Cardiac septum (tissue), 1 donor: Measurements from ENCODE around the gene MUC5B. TPM values are rescaled to one million over a fixed set of nuclear protein-coding genes. Genes with fewer than 3 reads are reported as not detected.
"Not testable (repeated sequence)": the region's sequence is repeated elsewhere in the genome, so short reads cannot be mapped to it uniquely, and the experiment has no call there.

Experiments used
- DNase-seq: peaks from one replicate; pipeline ENCODE4 v3.0.0-alpha.2; 2020; ENCODE audit warnings: low spot score
- intact Hi-C: fragments of 100-400 bp; cut with DNase I; formaldehyde crosslinking; loops from one replicate; pipeline ENCODE4 v1.14.0; 2022
- total RNA-seq: library from RNA; stranded (reverse); fragmentation: NEBNext Ultra II Directional; extraction: Animal tissue kit (Norgen Biotek cat#: 25700); gene quantifications from one replicate; pipeline ENCODE4 v1.2.1, GENCODE V29; 2021
- donor health status: DM: no; HTN: no; CAD: no.

MUC5B gene
- total RNA-seq, 1 donor from 2014 or later: not detected

DNA sequence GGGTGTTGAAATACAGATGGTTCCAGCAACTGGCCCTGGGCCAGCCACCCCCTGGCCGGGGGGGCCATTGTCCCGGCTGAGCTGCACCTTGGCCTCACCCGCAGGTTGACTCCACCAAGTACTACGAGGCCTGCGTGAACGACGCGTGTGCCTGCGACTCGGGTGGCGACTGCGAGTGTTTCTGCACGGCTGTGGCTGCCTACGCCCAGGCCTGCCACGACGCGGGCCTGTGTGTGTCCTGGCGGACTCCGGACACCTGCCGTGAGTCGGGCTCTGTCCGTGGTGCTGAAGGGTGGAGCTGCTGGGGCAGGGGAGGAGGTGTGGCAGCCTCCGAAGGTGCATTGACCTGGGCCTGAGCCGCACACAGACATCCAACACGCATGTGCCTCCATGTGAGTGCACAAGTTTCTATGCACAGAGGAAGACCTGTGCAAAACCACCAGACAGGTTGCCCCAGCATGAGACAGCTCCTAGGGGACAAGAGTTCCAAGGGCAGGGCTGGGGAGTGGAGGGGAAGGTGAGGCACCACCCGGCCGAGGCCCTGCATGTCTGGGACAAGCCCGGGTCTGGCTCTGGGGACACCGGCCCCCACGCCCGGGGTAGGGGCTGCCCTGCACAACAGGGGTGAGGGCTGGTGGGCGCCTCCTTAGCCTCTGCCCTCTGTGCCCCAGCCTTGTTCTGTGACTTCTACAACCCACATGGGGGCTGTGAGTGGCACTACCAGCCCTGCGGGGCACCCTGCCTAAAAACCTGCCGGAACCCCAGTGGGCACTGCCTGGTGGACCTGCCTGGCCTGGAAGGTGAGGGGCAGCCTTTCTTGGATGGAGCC, 16.1 kb downstream of the MUC5B start:
- intact Hi-C loops: no loop called here
- DNase-seq: no peak

DNA sequence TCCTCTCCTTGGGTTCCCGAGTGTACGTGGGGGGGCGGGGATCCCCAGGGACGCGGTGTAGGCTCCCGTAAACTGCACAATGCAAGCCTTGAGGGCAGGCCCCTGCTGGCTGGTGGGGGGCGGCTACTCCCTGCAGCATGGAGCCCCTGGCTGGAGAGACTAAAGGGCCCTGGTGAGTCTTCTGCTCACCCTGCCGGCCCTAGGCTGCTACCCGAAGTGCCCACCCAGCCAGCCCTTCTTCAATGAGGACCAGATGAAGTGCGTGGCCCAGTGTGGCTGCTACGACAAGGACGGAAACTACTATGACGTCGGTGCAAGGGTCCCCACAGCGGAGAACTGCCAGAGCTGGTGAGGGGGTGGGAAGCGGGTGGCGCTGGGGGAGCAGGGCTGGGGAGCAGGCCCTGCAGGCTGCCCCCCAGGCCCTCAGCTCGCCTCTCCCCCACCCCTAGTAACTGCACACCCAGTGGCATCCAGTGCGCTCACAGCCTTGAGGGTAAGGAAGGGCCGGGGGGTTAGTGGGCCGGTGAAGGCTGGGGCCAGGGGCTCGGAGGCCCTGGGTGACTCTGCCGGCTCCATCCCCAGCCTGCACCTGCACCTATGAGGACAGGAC, 16.8 kb downstream of the MUC5B start:
- DNase-seq: no peak
- intact Hi-C loops: no loop called here

GRCh38 chr11:1240771-1241170, 17.9 kb downstream of the MUC5B start:
- no peak for DNase-seq
- intact Hi-C loops: no loop called here

GRCh38 chr11:1241706-1242105, 18.8 kb downstream of the MUC5B start:
- intact Hi-C loops: no loop called here
- DNase-seq: no peak

GRCh38 chr11:1242289-1242688, 19.4 kb downstream of the MUC5B start:
- no peak for DNase-seq
- intact Hi-C loops: no loop called here

DNA sequence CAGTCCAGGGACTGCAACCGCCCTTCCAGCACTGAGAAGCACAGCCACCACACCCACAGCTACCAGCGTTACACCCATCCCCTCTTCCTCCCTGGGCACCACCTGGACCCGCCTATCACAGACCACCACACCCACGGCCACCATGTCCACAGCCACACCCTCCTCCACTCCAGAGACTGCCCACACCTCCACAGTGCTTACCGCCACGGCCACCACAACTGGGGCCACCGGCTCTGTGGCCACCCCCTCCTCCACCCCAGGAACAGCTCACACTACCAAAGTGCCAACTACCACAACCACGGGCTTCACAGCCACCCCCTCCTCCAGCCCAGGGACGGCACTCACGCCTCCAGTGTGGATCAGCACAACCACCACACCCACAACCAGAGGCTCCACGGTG, 19.9 kb downstream of the MUC5B start:
- intact Hi-C loops, DNase-seq: not testable (repeated sequence)

DNA sequence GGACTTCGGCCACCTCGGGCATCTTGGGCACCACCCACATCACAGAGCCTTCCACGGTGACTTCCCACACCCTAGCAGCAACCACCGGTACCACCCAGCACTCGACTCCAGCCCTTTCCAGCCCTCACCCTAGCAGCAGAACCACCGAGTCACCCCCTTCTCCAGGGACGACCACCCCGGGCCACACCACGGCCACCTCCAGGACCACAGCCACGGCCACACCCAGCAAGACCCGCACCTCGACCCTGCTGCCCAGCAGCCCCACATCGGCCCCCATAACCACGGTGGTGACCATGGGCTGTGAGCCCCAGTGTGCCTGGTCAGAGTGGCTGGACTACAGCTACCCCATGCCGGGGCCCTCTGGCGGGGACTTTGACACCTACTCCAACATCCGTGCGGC, 20.7 kb downstream of the MUC5B start:
- DNase-seq, intact Hi-C loops: not testable (repeated sequence)

GRCh38 chr11:1244557-1244956, 21.7 kb downstream of the MUC5B start:
- DNase-seq, intact Hi-C loops: not testable (repeated sequence)

DNA sequence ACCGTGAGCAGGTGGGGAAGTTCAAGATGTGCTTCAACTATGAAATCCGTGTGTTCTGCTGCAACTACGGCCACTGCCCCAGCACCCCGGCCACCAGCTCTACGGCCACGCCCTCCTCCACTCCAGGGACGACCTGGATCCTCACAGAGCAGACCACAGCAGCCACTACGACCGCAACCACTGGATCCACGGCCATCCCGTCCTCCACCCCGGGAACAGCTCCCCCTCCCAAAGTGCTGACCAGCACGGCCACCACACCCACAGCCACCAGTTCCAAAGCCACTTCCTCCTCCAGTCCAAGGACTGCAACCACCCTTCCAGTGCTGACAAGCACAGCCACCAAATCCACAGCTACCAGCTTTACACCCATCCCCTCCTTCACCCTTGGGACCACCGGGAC, 22.9 kb downstream of the MUC5B start:
- DNase-seq, intact Hi-C loops: not testable (repeated sequence)

GRCh38 chr11:1246301-1246700, 23.4 kb downstream of the MUC5B start:
- intact Hi-C loops, DNase-seq: not testable (repeated sequence)

- DNase-seq, intact Hi-C loops: not testable (repeated sequence)
Measured at GRCh38 chr11:1247026-1247425, 24.2 kb downstream of the MUC5B start.

- intact Hi-C loops, DNase-seq: not testable (repeated sequence)
Measured at GRCh38 chr11:1248951-1249350, 26.1 kb downstream of the MUC5B start.

DNA sequence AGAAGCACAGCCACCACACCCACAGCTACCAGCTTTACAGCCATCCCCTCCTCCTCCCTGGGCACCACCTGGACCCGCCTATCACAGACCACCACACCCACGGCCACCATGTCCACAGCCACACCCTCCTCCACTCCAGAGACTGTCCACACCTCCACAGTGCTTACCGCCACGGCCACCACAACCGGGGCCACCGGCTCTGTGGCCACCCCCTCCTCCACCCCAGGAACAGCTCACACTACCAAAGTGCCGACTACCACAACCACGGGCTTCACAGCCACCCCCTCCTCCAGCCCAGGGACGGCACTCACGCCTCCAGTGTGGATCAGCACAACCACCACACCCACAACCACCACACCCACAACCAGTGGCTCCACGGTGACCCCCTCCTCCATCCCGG, 27.5 kb downstream of the MUC5B start:
- intact Hi-C loops, DNase-seq: not testable (repeated sequence)

GRCh38 chr11:1251236-1251770, 28.4 kb downstream of the MUC5B start:
- intact Hi-C loops: no loop called here
- no peak for DNase-seq

- intact Hi-C loops: no loop called here
- DNase-seq: no peak
Measured at GRCh38 chr11:1252371-1253102, 29.7 kb downstream of the MUC5B start.

DNA sequence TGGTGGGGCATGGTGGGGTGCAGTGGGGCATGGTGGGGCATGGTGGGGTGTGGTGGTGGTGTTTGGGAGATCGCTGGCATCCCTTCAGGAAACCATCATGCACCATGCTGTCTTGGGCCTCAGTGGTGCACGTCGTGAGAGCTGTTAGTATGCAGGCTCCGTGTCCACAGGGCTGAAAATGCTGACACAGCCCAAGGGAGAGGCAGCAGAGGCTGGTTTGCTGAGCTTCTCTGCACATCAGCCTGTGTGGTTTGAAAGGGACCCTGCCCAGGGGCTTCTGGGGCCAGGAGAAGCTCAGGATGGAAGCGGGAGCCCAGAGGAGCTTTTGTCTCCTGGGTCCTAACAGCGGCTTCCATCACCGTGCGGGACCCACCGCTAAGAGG, 30.2 kb downstream of the MUC5B start:
- intact Hi-C loops: no loop called here
- no peak for DNase-seq

DNA sequence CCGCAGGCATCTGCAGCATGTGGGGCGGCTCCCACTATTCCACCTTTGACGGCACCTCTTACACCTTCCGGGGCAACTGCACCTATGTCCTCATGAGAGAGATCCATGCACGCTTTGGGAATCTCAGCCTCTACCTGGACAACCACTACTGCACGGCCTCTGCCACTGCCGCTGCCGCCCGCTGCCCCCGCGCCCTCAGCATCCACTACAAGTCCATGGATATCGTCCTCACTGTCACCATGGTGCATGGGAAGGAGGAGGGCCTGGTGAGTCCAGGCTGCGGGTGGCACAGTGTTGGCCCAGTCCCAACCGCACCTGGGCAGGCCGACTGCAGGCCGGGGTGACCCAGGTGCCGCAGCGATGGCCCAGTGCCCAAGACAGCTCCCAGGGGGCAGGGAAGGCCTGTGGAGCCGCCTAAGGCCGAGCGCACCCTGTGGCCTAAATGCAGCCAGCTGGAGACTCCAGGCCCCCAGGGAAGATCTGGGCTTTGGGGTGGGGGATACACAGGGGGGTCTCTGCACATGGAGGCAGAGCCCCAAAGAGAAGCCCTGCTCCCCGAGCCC, 31.3 kb downstream of the MUC5B start:
- intact Hi-C loops: no loop called here
- no peak for DNase-seq

- no peak for DNase-seq
- intact Hi-C loops: no loop called here
Measured at GRCh38 chr11:1254733-1255132, 31.9 kb downstream of the MUC5B start.

DNA sequence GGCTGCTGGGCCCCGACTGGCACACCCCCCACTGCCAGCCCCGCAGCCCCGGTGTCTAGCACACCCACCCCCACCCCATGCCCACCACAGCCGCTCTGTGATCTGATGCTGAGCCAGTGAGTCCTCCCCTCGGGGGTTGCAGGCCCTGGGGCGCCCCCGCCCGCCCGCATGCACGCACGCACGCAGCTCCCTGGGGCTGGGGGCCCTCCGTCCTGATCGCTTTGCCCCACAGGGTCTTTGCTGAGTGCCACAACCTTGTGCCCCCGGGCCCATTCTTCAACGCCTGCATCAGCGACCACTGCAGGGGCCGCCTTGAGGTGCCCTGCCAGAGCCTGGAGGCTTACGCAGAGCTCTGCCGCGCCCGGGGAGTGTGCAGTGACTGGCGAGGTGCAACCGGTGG, 32.3 kb downstream of the MUC5B start:
- no peak for DNase-seq
- intact Hi-C loops: no loop called here
